ENCODE results near the gene SERPINF2.

SERPINF2 gene

DNA sequence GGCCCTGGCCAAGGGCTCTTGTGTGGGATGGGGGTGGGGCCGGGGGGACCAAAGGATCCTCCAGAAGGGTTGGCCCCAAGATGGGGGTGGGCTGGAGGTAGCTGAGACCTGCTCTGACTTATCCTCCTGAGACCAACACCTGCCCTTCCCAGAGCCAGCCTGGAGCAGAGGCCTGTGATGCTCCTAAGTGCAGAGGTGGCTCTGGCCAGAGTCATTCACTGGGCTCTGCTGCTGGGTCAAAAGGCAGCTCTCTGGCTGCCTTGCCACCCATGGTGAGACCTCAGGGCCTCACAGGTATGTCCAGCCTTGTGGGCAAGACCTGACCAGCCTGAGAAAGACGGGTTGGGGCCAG is 393 bp downstream of the SERPINF2 start:
- no peak overlapping the region for H3K9ac ChIP-seq (ENCODE audit: low read length)
- no peak overlapping the region for H2AFZ ChIP-seq (ENCODE audit: low read length)
- H3K27ac ChIP-seq (ENCODE audit: low read depth, low read length, poor library complexity, severe bottlenecking) = no peak overlapping the region
- no peaks in the 10 kb centered on the region for H3K27me3 ChIP-seq (ENCODE audit: insufficient read depth, low read length)
- no peaks in the 10 kb centered on the region for H4K20me1 ChIP-seq (ENCODE audit: insufficient read depth, low read length)
- H3K36me3 ChIP-seq (ENCODE audit: insufficient read depth, low read length) = no peaks in the 10 kb centered on the region
- no peaks in the 10 kb centered on the region for H3K9me3 ChIP-seq (ENCODE audit: low read length)
- TF ChIP-seq EZH2 (IDR thresholded peaks at IDR 0.05; ENCODE audit: borderline replicate concordance, low read length) = no peak
- TF ChIP-seq, protein P1, sequence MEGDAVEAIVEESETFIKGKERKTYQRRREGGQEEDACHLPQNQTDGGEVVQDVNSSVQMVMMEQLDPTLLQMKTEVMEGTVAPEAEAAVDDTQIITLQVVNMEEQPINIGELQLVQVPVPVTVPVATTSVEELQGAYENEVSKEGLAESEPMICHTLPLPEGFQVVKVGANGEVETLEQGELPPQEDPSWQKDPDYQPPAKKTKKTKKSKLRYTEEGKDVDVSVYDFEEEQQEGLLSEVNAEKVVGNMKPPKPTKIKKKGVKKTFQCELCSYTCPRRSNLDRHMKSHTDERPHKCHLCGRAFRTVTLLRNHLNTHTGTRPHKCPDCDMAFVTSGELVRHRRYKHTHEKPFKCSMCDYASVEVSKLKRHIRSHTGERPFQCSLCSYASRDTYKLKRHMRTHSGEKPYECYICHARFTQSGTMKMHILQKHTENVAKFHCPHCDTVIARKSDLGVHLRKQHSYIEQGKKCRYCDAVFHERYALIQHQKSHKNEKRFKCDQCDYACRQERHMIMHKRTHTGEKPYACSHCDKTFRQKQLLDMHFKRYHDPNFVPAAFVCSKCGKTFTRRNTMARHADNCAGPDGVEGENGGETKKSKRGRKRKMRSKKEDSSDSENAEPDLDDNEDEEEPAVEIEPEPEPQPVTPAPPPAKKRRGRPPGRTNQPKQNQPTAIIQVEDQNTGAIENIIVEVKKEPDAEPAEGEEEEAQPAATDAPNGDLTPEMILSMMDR (IDR thresholded peaks at IDR 0.05; ENCODE audit: low read length) = no peak
- no peak overlapping the region for H3K4me3 ChIP-seq (ENCODE audit: low read depth, low read length, poor library complexity, severe bottlenecking)
- H3K4me2 ChIP-seq (ENCODE audit: low read length) = no peak overlapping the region
- no peaks in the 10 kb centered on the region for H3F3A ChIP-seq (ENCODE audit: insufficient read depth, low read length)
- no peaks in the 10 kb centered on the region for H3K9me2 ChIP-seq (ENCODE audit: low read depth, low read length)
- no peaks in the 10 kb centered on the region for H3K79me2 ChIP-seq (ENCODE audit: insufficient read depth, low read length)
- no peaks in the 10 kb centered on the region for H3K4me1 ChIP-seq (ENCODE audit: insufficient read depth, low read length, severe bottlenecking)

DNA sequence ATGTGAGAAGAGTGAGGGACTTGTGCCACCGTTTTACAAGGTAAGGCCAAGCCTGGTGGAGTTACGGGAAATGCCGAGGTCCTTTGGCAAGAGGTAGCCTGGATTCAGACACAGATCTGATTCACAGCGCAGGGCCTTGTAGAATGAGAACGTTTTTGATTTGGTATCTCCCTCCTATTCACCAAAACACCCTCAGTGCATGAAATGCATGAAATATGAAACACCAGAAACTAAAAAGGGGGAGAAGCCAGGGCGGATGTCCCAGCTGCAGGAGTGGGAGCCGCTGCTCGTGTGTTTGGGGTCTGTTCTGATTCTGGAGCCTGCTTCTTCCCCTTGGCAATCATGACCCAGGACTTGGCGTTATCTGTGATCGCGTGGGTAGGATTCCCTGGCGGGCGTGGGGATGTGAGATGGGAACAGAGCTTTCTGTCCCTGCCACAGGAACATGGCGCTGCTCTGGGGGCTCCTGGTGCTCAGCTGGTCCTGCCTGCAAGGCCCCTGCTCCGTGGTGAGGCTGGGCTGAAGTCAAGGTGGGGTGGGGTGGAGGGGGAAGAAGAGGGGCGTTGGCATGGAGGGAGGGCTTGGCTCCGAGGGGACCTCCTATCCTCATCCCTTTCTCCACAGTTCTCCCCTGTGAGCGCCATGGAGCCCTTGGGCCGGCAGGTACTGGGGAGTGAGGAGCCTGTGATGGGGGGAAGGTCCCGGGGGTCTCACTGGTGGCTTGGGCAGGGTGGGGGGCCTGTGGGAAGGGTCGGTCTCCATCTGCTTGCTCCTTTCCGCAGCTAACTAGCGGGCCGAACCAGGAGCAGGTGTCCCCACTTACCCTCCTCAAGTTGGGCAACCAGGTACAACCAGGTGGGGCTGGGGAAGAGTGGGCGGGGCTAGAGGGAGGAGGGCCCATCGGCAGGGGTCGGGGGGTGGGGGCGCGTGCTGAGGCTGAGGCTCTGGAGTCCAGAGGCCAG is 2.2 kb downstream of the SERPINF2 start:
- H3K4me2 ChIP-seq (ENCODE audit: low read length) = no peak overlapping the region
- TF ChIP-seq EZH2 (IDR thresholded peaks at IDR 0.05; ENCODE audit: borderline replicate concordance, low read length) = no peak
- TF ChIP-seq, protein P1 (IDR thresholded peaks at IDR 0.05; ENCODE audit: low read length) = no peak
- H3K4me1 ChIP-seq (ENCODE audit: insufficient read depth, low read length, severe bottlenecking) = no peaks in the 10 kb centered on the region
- no peaks in the 10 kb centered on the region for H3K9me3 ChIP-seq (ENCODE audit: low read length)
- no peak overlapping the region for H2AFZ ChIP-seq (ENCODE audit: low read length)
- H4K20me1 ChIP-seq (ENCODE audit: insufficient read depth, low read length) = no peaks in the 10 kb centered on the region
- no peaks in the 10 kb centered on the region for H3F3A ChIP-seq (ENCODE audit: insufficient read depth, low read length)
- no peak overlapping the region for H3K4me3 ChIP-seq (ENCODE audit: low read depth, low read length, poor library complexity, severe bottlenecking)
- H3K9ac ChIP-seq (ENCODE audit: low read length) = no peak overlapping the region
- H3K27me3 ChIP-seq (ENCODE audit: insufficient read depth, low read length) = no peaks in the 10 kb centered on the region
- H3K79me2 ChIP-seq (ENCODE audit: insufficient read depth, low read length) = no peaks in the 10 kb centered on the region
- H3K9me2 ChIP-seq (ENCODE audit: low read depth, low read length) = no peaks in the 10 kb centered on the region
- H3K27ac ChIP-seq (ENCODE audit: low read depth, low read length, poor library complexity, severe bottlenecking) = no peak overlapping the region
- no peaks in the 10 kb centered on the region for H3K36me3 ChIP-seq (ENCODE audit: insufficient read depth, low read length)

DNA sequence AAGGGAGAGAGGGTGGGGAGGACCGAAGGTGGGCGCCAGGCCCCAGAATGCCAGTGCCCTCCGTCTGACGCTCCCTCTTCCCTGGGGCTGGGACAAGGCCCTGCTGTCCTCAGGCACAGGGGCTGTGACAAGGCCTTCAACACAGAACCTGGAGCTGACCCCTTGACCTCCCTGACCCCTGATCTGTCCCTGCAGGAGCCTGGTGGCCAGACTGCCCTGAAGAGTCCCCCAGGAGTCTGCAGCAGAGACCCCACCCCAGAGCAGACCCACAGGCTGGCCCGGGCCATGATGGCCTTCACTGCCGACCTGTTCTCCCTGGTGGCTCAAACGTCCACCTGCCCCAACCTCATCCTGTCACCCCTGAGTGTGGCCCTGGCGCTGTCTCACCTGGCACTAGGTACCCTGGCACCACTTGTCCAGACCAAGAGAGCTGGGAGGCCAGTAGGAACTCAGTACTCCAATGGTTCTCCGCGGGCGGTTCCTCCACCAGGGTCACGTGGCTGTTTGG is 2.9 kb downstream of the SERPINF2 start:
- no peaks in the 10 kb centered on the region for H3F3A ChIP-seq (ENCODE audit: insufficient read depth, low read length)
- H3K9me2 ChIP-seq (ENCODE audit: low read depth, low read length) = no peaks in the 10 kb centered on the region
- H3K4me3 ChIP-seq (ENCODE audit: low read depth, low read length, poor library complexity, severe bottlenecking) = no peak overlapping the region
- no peaks in the 10 kb centered on the region for H3K9me3 ChIP-seq (ENCODE audit: low read length)
- H3K79me2 ChIP-seq (ENCODE audit: insufficient read depth, low read length) = no peaks in the 10 kb centered on the region
- TF ChIP-seq EZH2 (IDR thresholded peaks at IDR 0.05; ENCODE audit: borderline replicate concordance, low read length) = no peak
- TF ChIP-seq, protein P1 (IDR thresholded peaks at IDR 0.05; ENCODE audit: low read length) = no peak
- no peak overlapping the region for H3K4me2 ChIP-seq (ENCODE audit: low read length)
- no peak overlapping the region for H3K9ac ChIP-seq (ENCODE audit: low read length)
- H3K4me1 ChIP-seq (ENCODE audit: insufficient read depth, low read length, severe bottlenecking) = no peaks in the 10 kb centered on the region
- H3K27ac ChIP-seq (ENCODE audit: low read depth, low read length, poor library complexity, severe bottlenecking) = no peak overlapping the region
- H2AFZ ChIP-seq (ENCODE audit: low read length) = no peak overlapping the region
- H4K20me1 ChIP-seq (ENCODE audit: insufficient read depth, low read length) = no peaks in the 10 kb centered on the region
- H3K27me3 ChIP-seq (ENCODE audit: insufficient read depth, low read length) = no peaks in the 10 kb centered on the region; the same call in 1 of the 2 replicates
- no peaks in the 10 kb centered on the region for H3K36me3 ChIP-seq (ENCODE audit: insufficient read depth, low read length)
